SU-DHL-6 (cell line): ENCODE measurements around the gene CAMK4.

ENCODE experiments used
- H2AFZ ChIP-seq: fragments of 200-600 bp; sonication (generic); 2 replicates; pipeline ENCODE4 v1.6.1; 2014; ENCODE audit warnings: low read depth, mild to moderate bottlenecking, moderate library complexity, mixed read lengths, antibody characterized with exemption, low read length; ENCODE audit not compliant: severe bottlenecking
- H3F3A ChIP-seq: fragments of 200-600 bp; shearing (Covaris generic); 2 replicates; pipeline ENCODE4 v1.6.0; 2016; ENCODE audit warnings: antibody characterized with exemption, mild to moderate bottlenecking; ENCODE audit not compliant: insufficient read depth
- H3K27ac ChIP-seq: fragments of 200-600 bp; sonication (generic); 2 replicates; pipeline ENCODE4 v1.5.1; 2016; ENCODE audit warnings: low read depth, mild to moderate bottlenecking, low read length, moderate library complexity, mixed read lengths
- H3K27me3 ChIP-seq: fragments of 200-600 bp; sonication (generic), shearing (Covaris generic); 2 replicates; pipeline ENCODE4 v1.6.0; 2014; ENCODE audit warnings: mild to moderate bottlenecking, low read length
- H3K36me3 ChIP-seq: fragments of 200-600 bp; sonication (generic); 2 replicates; pipeline ENCODE4 v1.6.1; 2014; ENCODE audit warnings: mild to moderate bottlenecking, low read length, mixed read lengths
- H3K4me2 ChIP-seq: fragments of 300-600, 200-600 bp; shearing (Covaris generic), sonication (generic); 2 replicates; pipeline ENCODE4 v1.6.0; 2014; ENCODE audit warnings: low read length, low read depth, mild to moderate bottlenecking; ENCODE audit not compliant: poor library complexity, severe bottlenecking
- H3K4me3 ChIP-seq: fragments of 200-600 bp; sonication (generic); 2 replicates; pipeline ENCODE4 v1.5.1; 2014; ENCODE audit warnings: antibody characterized with exemption, low read length, mild to moderate bottlenecking, mixed read lengths; ENCODE audit not compliant: insufficient read depth, poor library complexity, severe bottlenecking
- H3K79me2 ChIP-seq: fragments of 200-600 bp; sonication (generic); 2 replicates; pipeline ENCODE4 v1.6.1; 2014; ENCODE audit warnings: mild to moderate bottlenecking, low read length, moderate library complexity; ENCODE audit not compliant: insufficient read depth
- H3K9ac ChIP-seq: fragments of 200-600 bp; sonication (generic); 2 replicates; pipeline ENCODE4 v1.7.0; 2014; ENCODE audit warnings: mild to moderate bottlenecking, low read length
- H3K9me2 ChIP-seq: fragments of 200-600 bp; sonication (generic); replicated peaks from 2 replicates; pipeline ENCODE4 v1.6.1; 2014; ENCODE audit warnings: low read length; ENCODE audit not compliant: insufficient read depth
- H3K9me3 ChIP-seq: fragments of 200-600 bp; sonication (generic); 2 replicates; pipeline ENCODE4 v1.6.1; 2014; ENCODE audit warnings: low read length, mixed read lengths; ENCODE audit not compliant: insufficient read depth
- H4K20me1 ChIP-seq: fragments of 200-600 bp; sonication (generic); 2 replicates; pipeline ENCODE4 v1.6.1; 2014; ENCODE audit warnings: low read depth, mild to moderate bottlenecking, antibody characterized with exemption, low read length, moderate library complexity, mixed read lengths
- CTCF ChIP-seq: fragments of 200-600 bp; sonication (generic); IDR thresholded peaks from one replicate; pipeline ENCODE4 v1.5.1; 2017; ENCODE audit warnings: antibody characterized with exemption, mild to moderate bottlenecking, low read length, moderate library complexity; ENCODE audit not compliant: insufficient read depth, poor library complexity, severe bottlenecking
- EZH2phosphoT487 ChIP-seq: fragments of 200-600 bp; sonication (generic), shearing (Covaris generic); conservative IDR thresholded peaks from 2 replicates; pipeline ENCODE4 v1.6.1; 2018; ENCODE audit warnings: mild to moderate bottlenecking, antibody characterized with exemption, low read length, moderate library complexity, mixed read lengths

CAMK4 gene

GRCh38 chr5:111364992-111365391 is 140.8 kb downstream of the CAMK4 start:
- Histone ChIP-seq H3K9me2 (no peaks in the 10 kb centered on the region), H3K79me2 (no peaks in the 10 kb centered on the region), H3K27me3 (no peaks in the 10 kb centered on the region), H2AFZ (no peak overlapping the region), H3K9me3 (no peaks in the 10 kb centered on the region), H3K36me3 (no peaks in the 10 kb centered on the region), H3K4me2 (no peak overlapping the region), H3K27ac (no peak overlapping the region), H3K9ac (no peak overlapping the region), H4K20me1 (no peaks in the 10 kb centered on the region), H3F3A (no peaks in the 10 kb centered on the region), H3K4me3 (no peak overlapping the region)
- TF ChIP-seq CTCF (no peak), EZH2phosphoT487 (no peak)

- no peak overlapping the region for H3K9ac ChIP-seq
- no peaks in the 10 kb centered on the region for H3K27me3 ChIP-seq
- H3K27ac ChIP-seq, result no peak overlapping the region
- no peak overlapping the region for H3K4me3 ChIP-seq
- no peaks in the 10 kb centered on the region for H3K9me3 ChIP-seq
- no peaks in the 10 kb centered on the region for H4K20me1 ChIP-seq
- H3K9me2 ChIP-seq, result no peaks in the 10 kb centered on the region
- no peaks in the 10 kb centered on the region for H3K36me3 ChIP-seq
- H2AFZ ChIP-seq, result no peak overlapping the region
- H3K79me2 ChIP-seq, result no peaks in the 10 kb centered on the region
- TF ChIP-seq CTCF, result no peak
- TF ChIP-seq EZH2phosphoT487, result no peak
- H3F3A ChIP-seq, result no peaks in the 10 kb centered on the region
- H3K4me2 ChIP-seq, result no peak overlapping the region
Observed at GRCh38 chr5:111366388-111366787, 142.2 kb downstream of the CAMK4 start.

GRCh38 chr5:111367115-111367514 is 142.9 kb downstream of the CAMK4 start:
- Histone ChIP-seq H3K4me3 (no peak overlapping the region), H3K9me2 (no peaks in the 10 kb centered on the region), H3K4me2 (no peak overlapping the region), H3K9ac (no peak overlapping the region), H3K27ac (no peak overlapping the region), H3F3A (no peaks in the 10 kb centered on the region), H3K79me2 (no peaks in the 10 kb centered on the region), H4K20me1 (no peaks in the 10 kb centered on the region), H3K9me3 (no peaks in the 10 kb centered on the region), H3K27me3 (no peaks in the 10 kb centered on the region), H3K36me3 (no peaks in the 10 kb centered on the region), H2AFZ (no peak overlapping the region)
- TF ChIP-seq EZH2phosphoT487, result no peak
- TF ChIP-seq CTCF, result no peak

- Histone ChIP-seq H3K27me3 (no peaks in the 10 kb centered on the region), H3K27ac (no peak overlapping the region), H4K20me1 (no peaks in the 10 kb centered on the region), H3K4me2 (no peak overlapping the region), H3K4me3 (no peak overlapping the region), H3K9me3 (no peaks in the 10 kb centered on the region), H3K79me2 (no peaks in the 10 kb centered on the region), H3F3A (no peaks in the 10 kb centered on the region), H2AFZ (no peak overlapping the region), H3K9ac (no peak overlapping the region), H3K36me3 (no peaks in the 10 kb centered on the region), H3K9me2 (no peaks in the 10 kb centered on the region)
- no peak for TF ChIP-seq CTCF
Observed at GRCh38 chr5:111372799-111373198, 148.6 kb downstream of the CAMK4 start.
